ENCODE measurements around the gene ATP9B.
"Not testable (repeated sequence)": the region's sequence is repeated elsewhere in the genome, so short reads cannot be mapped to it uniquely, and the experiment has no call there.

The ATP9B gene

GRCh38 chr18:79300413-79300812 is 231.2 kb downstream of the ATP9B start:
- DNase-seq: no peak

DNA sequence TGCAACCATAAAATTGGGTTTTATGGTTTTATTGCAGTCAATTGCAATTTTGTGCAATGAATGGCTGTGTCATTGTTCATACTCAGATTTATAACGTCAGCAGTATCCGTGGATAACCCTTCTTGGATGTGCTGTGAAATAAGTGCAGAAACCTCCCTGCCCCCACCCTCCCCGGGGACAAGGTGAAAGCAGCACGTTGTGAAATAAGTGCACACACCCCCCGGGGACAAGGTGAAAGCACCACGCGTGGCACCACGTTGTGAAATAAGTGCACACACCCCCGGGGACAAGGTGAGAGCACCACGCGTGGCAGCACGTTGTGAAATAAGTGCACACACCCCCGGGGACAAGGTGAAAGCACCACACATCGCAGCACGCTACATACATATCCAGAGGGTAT is 232.9 kb downstream of the ATP9B start:
- DNase-seq: no peak

DNA sequence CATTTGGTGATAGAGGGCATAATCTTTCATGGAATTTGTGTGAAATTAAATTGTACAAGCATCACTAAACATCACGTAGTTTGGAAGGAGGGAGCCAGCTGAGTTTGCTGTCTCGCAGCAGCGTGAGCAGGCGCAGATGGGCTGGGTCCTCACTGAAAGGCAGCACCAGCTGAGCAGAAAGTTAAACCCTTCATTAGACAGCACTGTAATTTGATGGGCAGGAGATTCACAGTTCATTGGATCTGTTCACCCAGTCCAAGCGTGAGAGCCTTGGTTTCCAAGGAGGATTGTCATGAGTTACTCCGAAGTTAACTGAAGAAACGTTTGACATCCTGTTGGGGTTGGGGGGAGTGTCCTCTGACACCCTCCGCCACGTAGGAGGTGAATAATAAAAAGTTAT is 236.7 kb downstream of the ATP9B start:
- peak; percentile 13 for DNase-seq

- no peak for DNase-seq
These were observed 240.6 kb downstream of the ATP9B start for GRCh38 chr18:79309614-79310358.

GRCh38 chr18:79314838-79315388 is 245.7 kb downstream of the ATP9B start:
- DNase-seq: no peak

- no peak for DNase-seq
These were observed 246.4 kb downstream of the ATP9B start for GRCh38 chr18:79315596-79315995.

DNA sequence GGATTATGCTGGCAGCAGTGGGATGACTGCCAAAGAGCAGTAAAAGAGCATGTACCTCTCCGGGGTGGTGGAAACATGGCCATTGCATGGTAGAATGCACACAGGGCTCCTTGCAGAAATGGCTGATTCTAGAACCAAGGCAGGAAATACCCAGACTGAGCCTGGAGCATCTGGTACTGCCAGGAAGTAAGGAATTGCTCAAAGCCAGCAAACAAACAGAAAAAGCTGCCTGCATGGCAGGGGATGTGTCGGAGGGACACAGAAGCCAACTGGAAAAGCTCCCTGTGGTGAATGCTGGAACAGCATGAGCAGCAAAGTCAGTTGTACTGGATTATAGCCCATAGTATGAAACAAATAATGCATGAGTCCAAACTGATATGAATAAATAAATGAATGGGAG is 248.5 kb downstream of the ATP9B start:
- peak; percentile 3 for DNase-seq

DNA sequence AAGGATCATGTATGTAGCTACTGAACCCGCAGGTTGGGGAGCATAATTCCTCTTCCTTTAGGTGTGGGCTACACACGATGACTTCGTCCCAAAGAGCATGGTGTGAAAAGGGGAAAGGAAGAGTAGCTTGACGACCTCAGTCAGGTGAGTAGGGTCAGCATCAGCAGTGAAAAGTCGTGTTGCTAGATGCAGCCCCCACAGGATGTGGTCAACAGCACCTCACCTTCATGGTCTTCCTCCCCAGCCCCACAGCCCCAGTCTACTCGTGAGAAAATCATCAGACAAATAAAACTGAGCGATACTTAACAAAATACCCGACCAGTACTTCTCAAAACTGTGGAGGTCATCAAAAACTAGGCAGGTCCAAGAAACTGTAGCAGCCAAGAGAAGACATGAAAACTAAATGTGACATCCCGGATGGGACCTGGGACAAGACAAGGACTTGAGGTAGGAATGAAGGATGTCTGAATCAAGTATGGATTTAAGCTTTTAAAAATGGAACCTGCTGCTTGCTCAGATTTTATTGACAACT is 249.0 kb downstream of the ATP9B start:
- no peak for DNase-seq

- DNase-seq: no peak
These were observed 251.1 kb downstream of the ATP9B start for GRCh38 chr18:79320216-79320850.

GRCh38 chr18:79321625-79322405 is 252.6 kb downstream of the ATP9B start:
- DNase-seq: peak; percentile 24

DNA sequence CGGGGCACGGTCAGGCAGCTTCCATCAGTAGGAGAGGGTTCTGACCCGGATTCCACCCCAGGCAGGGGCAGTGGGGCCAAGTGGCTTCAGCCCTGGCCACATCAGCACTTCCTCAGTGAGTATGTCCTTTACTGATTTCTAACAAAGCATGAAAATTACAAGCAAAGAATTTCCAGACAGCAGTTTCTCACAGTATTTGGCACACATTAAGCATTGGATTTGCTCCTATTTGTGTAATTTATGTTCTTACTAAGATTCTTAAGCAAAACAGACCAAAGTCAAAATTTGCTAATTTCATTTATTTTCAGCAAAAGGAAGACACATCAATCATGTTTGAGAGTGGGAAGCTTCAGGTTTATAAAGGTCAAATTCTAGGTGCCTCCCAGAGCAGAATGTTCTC is 253.2 kb downstream of the ATP9B start:
- no peak for DNase-seq

DNA sequence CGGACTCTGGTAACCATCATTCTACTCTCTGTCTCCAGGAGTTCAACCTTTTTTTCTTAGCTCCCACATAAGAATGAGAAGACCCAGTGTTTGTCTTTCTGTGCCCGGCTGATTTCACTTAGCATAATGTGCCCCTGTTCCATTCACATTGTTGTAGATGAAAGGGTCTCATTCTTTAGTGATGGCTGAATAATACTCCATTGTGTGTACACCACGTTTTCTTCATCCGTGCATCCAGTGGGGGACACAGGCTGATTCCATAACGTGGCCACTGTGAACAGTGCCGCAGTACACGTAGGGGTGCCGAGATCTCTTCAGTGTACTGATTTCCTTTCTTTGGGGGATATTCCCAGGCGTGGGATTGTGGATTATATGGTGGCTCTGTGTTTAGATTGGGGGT is 254.3 kb downstream of the ATP9B start:
- no peak for DNase-seq

GRCh38 chr18:79326413-79327198 is 257.4 kb downstream of the ATP9B start:
- DNase-seq: peak; percentile 5

GRCh38 chr18:79327199-79327721 is 258.1 kb downstream of the ATP9B start:
- DNase-seq: no peak

DNA sequence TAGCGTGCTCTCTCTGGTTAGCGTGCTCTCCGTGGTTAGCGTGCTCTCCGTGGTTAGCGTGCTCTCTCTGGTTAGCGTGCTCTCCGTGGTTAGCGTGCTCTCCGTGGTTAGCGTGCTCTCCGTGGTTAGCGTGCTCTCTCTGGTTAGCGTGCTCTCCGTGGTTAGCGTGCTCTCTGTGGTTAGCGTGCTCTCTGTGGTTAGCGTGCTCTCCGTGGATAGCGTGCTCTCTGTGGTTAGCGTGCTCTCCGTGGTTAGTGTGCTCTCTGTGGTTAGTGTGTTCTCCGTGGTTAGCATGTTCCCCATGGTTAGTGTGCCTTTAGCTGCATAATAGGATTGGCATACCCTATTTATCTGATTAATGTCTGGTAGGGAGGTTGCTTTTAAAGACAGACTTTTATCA is 258.7 kb downstream of the ATP9B start:
- DNase-seq: not testable (repeated sequence)

DNA sequence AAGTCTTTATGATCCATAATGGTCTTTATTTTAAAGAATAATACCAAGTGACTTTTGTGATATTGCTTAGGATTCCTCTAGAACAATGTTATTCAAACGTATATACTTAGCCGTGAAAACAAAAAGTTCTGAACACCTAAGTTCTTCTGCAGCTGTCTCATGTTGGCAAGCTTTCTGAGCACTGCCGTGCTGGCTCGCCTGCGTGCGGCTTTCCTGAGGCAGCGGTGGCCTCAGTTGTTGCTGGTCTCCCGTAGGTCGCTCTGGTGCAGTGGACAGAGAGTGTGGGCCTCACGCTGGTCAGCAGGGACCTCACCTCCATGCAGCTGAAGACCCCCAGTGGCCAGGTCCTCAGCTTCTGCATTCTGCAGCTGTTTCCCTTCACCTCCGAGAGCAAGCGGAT is 259.7 kb downstream of the ATP9B start:
- DNase-seq: no peak

- no peak for DNase-seq
These were observed 260.6 kb downstream of the ATP9B start for GRCh38 chr18:79329786-79330185.

GRCh38 chr18:79332646-79333045 is 263.5 kb downstream of the ATP9B start:
- no peak for DNase-seq

GRCh38 chr18:79333046-79333445 is 263.9 kb downstream of the ATP9B start:
- no peak for DNase-seq

GRCh38 chr18:79334496-79335233 is 265.5 kb downstream of the ATP9B start:
- no peak for DNase-seq

DNA sequence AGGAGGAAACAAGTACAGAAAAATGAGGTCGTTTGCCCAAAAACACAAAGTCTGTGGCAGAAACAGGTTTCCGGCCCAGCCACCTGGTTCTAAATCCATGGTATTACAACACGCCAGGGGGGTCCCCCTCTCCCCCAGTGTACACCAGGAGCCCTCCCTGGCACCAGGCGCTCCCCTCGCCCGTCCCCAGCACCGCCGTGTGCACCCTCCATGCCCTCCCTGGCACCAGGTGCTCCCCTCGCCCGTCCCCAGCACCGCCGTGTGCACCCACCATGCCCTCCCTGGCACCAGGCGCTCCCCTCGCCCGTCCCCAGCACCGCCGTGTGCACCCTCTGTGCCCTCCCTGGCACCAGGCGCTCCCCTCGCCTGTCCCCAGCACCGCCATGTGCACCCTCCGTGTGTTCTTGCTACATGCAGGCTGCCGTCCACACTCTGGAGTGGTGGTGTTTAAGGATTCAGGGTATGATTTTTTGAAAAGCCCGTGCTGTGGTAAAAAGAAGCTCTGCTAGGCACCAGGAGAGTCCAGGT is 266.7 kb downstream of the ATP9B start:
- DNase-seq: no peak
